HUDEP-2 (cell line): Measurements from ENCODE around the gene LAMA3.
A peak's percentile ranks its signal among the peaks of the same experiment; 100 is the strongest.

Experiments used
- DNase-seq, 76 experiments: peaks; one replicate each; lab custom pipeline; 2025; ENCODE audit not compliant: unreplicated experiment in 76 of 76; lab: John Stamatoyannopoulos, UW

LAMA3 gene

DNA sequence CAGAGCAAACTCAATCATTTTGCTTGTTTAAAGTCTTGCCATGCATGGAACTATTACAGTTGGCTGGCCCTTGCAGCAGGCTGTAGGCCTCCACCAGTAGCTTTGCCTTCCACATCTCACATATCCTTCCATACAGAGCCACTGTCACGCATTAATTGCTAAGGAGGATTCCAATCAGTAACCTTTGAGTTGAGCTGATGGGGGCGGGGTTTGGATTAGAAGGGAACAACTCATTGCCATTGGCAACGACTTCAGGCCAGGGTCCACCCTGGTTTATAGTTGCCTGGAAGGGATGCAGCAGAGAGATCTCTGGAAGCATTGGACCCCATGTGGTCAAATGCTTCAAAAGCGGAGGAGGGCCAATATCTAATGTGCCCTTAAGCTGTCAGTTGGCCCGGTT lies 262.0 kb downstream of the LAMA3 start:
- no peak for DNase-seq

DNA sequence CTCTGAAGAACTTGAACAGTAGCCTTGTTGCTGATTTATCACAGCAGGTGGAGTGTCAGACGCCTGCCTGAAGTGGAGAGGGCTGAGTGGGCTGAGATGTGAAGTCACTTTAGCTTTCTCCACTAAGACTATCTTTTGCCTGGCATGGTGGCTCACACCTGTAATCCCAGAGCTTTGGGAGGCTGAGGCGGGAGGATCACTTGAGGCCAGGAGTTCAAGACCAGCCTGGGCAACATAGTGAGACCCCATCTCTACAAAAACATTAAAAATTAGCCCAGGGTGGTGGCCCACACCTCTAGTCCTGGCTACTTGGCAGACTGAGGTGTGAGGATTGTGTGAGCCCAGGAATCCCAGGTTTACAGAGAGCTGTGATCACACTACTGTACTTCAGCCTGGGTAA lies 264.7 kb downstream of the LAMA3 start:
- DNase-seq = no peak

DNA sequence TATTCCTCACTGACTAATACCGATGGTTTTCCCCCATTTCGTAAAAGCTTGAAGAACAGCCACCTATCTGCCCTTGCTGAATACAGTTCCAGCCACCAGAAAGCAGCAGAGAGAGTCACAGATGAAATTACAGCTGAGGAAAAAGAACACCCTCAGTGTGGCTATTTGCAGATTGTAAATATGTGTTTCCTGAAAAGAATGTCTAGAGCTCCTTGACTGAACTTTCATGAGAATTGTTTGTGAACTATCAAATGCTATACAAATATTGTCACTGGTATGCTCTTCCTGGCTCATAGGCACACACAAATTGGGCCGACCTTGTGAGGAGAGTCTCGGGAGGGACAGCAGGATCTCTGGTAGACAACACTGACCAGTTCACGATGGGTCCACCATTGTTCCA lies 267.2 kb downstream of the LAMA3 start:
- DNase-seq = no peak

DNA sequence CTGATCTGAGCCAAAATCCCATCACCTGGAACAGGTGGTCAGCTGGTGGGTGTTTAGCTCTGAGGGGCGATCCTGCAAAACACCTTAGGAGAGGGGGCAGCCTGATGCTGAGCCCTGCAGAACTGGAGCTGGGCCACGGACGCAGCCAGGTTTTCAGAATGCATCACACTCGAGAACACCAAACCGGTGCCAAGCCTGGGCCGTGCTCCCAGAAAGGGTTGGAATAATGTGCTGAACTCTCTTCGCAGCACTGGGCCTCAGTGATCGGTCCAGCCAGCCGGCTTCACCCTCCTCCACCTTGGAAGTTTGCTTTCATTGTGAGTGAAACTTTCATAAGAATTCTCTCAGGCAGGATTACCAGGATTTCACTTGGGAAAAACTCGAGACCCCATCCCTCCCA lies 268.8 kb downstream of the LAMA3 start:
- no peak for DNase-seq

DNA sequence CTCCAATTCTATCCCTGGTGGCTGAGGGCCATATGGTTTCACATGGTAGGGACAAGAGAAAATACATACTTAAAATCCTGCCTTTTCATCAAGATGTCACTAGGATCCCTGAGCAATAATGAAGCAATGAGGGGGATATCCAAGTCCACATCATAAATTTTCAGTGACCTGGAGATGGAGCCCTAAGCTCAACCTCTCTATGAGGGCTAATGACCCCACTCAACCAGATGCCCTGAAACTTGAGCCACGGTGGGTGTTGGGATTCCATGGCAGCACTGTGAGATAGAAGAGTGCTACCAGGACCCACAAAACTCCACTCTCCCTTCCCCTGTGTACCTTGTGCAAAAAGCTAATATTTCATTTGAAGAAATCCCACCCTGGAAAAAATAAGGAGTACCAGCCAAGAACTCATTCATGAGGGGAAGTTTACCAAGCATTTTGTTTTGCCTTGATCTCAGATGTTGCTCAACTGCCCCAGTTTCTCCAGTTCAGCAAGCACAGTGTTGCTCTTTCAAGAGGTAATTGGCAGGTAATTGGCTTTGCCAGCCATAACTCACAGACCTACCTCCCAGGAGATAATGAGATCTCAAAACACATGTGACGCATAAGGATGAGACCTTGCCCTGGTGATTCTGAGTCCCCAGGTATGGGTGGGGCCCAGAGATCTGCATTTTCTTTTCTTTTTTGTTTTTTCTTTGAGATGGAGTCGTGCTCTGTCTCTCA lies 274.4 kb downstream of the LAMA3 start:
- DNase-seq = no peak

DNA sequence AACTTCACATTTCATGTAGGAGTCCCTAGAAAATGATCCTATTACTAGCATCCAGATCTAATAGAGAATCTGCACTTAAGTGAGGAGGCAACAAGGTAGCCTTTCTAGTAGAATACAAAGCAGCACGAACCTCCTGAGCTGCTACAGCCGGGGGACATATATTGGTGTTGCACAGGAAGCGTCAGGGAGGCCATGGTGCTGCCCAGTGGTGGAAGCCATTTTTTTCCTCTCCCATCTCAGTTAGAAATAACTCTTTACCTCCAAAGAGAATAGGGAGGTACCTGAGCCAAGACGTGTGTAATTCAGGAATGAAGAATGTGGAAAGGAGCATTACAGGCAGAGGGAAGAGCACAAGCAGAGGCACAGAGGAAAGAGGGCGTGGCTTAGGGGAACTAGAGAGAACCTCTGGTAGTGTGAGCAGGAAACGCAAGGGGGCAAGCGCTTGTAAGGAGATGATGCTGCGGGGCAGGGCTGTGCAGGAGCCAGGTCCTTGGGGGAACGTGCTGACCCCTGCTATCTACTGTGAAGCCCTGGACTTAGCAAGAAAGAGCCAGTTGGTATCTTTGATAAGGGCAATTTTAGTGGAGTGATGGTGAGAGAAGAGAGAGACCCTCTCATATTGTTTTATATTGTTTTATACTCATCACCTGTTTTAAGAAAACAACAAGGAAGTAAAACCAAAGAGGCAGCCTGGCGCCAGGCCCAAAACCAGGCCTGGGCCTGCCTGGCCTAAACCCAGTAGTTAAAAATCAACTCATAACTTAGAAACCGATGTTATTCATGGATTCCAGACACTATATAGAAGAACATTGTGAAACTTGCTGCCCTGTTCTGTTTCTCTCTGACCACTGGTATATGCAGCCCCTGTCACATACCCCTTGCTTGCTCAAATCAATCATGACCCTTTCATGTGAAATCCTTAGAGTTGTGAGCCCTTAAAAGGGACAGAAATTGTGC lies 275.3 kb downstream of the LAMA3 start:
- DNase-seq = peak in 1 of 76 experiments; percentile 3

DNA sequence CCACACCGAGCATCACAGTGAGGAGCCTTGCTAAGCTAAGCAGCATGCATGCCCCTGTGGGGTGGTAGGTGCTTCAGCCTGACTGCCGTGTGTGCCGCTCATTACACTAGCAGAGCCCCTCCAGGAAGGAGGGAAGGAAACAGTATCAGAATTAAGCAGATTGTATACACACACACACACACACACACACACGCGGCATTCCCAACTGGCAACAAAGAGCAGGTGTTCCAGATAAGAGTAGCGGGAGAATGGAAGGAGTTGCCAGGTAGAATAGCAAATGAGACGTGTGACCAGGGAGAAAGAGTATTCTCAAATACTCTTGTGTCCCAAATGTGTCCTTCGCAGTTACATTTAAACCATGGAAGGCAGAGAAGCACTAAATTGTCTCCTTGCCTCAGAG lies 277.7 kb downstream of the LAMA3 start:
- no peak for DNase-seq

DNA sequence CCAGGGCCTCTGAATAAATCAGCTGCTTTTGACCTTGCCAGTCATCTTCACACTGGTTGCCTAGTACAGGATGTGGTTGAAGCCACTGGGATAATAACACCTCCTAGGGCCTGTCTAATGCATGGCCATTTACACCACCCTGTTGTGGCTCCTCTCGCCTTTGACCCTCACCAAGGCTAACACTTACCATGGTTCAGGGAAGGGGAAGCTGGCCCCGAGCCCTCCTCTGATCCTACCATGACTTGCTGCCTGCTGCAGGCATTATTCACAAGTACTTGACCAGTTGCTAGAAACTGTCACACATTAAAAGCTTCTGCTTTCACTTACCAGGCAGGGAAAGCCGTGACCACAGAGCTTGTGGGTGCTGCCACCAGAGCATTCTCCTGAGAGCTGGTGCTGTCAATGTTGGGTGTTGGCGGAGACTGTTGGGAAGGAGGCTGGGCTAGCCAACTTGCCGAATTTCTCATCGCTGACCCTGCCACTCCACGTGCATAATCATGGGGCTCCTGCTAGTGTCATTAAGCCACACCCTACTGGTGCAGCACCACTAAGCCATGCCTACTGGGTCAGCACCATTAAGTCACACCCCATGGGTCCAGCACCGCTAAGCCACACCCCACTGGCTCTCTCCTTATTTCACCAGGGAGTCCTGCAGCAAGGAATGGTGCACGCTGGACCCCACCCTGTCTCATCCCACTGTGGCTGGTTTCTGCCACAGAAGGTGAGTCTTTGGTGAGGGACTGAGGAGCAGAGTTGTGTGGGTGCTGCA lies 278.3 kb downstream of the LAMA3 start:
- DNase-seq = no peak

DNA sequence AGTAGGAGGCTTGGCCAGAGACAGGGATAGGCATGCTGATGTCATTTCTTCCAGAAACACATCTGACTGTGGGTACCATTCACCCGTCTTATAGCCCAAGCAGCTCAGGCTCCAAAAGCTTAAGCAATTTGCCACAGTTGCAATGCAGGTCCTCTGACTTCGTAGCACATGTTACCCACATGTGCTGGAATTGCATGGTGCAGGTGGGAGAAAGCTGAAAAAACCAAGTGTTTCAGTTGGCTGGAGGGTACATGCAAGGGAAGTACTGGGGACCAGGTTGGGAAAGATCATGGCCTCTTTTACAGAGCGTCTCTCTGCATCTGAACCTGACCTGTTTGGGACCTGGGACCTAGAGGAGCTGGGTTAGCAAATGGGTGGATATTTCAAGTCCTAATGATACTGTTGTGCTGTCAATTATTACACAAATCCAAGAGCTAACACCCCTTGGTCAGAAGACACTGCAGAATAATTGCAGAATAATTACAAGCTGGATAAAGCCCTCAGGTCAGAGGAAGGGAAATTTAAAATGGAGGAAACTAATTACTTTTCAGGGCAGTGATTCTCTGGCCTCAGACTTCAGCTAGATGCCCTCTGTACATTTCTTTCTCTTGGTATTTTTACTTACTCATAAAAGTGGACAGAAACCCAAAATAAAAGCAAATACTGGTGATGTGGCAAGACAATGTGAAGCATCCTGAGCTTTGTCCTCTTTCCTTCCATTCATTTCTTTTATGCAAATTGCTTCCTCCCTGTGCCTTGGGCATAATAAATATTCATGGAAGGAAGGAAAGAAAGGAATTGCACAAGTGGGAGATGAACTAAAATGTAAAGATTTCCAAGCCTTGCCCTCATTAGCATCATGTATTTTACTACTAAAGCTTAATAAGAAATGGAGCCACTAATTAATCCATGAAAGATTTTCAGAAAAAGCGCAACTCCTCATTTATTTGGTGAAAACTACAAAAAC lies 279.7 kb downstream of the LAMA3 start:
- no peak for DNase-seq

DNA sequence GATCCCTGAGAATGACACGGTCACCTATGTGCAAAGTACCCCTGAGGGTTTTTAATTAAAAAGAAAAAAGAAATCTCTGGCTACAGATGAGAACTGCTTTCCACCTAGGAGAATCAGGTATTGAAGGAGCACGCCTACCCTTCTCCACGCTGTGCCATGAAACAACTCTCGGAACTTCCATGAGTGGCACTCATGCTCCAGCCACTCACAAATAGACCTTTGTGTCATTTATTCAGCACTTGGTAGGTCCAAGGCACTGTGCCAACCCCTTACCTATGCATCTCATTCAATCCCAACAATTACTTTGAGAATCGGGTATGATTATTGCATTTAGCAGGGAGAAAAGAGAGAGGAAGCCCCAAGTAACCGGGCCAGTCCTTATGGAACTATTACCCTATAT lies 280.4 kb downstream of the LAMA3 start:
- DNase-seq = no peak

DNA sequence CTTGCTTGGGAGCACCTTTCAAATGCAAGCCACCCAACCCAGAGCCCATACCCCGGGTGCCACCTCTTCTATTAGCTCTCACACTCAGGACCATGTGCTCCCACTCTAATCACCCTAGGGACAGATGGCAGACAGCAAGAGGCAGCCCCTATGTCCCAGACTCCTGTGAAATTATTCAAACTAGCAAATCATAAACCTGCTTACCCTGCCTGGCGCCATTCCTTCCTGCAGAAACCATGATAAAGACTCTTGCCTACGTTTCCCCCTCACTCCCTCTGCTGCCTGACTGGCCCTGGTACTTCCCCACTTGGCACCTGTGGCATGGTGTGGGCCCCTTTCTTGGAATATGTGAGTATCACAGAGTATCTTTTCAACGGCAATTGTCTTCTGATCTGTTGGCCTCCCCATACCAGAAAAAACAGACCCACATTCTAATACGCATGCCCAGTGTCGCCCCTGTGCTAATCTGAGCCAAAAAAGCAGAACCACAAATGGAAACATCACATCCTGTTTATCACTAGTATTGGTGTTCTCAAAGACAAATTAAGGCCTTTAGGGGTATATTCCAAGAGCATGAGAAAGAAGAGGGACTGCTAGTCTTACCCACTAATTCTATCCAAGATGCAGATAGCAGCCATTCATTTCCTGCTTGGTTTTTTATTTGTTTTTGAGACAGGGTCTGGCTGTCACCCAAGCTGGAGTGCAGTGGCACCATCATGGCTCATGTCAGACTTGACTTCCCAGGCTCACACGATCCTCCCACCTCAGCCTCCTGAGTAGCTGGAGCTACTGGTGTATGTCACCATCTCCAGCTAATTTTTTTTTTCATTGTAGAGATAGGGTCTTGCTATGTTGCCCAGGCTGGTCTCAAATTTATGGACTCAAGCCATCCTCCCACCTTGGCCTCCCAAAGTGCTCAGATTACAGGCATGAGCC lies 281.2 kb downstream of the LAMA3 start:
- DNase-seq = no peak

DNA sequence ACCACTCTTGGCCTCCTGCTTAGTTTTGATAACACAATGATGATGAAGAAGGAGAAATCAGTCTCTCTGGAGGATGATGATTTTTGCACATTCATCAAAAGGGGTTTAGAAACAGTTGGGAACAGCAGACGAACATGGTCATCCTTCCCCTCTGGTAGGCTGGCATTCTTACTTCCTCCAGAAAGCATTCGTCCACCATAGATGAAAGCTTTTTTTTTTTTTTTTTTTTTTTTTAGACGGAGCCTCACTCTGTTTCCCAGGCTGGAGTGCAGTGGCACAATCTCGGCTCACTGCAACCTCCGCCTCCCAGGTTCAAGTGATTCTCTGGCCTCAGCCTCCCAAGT lies 281.8 kb downstream of the LAMA3 start:
- DNase-seq = no peak

DNA sequence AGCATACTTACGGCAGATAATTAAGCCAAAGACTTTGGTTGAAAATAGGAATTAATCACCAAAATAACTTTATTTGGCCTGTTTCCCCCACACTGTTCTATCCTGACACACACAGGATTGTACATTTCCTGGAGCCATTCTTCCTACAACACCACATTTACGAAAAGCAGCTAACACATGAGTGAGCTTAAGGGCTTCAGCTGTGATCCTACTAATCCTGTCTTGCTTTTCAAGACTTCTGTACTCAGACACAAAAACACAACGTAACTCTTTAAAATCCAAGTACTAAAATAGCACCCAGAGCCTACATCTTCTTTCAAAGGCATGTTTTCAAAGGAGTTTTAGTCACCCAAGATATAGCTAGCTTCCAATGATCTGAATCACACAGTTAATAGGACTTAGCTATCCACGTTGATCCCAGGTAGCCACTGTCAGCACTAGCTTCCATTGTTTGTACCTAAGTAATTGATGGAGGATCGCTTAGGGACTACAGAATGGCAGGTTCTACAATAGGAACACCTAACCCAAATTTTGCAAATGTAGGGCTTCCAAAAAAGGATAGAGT lies 282.5 kb downstream of the LAMA3 start:
- DNase-seq = no peak

DNA sequence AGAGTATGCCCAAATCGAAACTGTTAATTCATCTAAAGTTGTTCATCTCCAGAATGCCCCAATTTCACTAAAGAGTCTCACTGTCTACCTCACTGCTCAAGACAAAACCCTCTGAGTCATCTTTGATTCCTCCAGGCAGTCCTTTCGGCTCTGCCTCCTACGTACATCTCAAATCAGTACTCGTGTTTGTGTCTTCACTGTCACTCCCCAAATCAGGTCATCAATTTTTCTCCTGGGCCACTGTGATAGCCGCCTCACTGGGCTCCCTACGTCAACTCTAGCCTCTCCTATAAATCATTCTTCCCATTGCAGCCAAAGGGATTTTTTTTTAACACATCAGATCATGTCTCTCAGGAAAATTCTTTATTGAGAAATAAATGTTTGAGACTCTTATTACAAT lies 283.2 kb downstream of the LAMA3 start:
- DNase-seq = no peak

DNA sequence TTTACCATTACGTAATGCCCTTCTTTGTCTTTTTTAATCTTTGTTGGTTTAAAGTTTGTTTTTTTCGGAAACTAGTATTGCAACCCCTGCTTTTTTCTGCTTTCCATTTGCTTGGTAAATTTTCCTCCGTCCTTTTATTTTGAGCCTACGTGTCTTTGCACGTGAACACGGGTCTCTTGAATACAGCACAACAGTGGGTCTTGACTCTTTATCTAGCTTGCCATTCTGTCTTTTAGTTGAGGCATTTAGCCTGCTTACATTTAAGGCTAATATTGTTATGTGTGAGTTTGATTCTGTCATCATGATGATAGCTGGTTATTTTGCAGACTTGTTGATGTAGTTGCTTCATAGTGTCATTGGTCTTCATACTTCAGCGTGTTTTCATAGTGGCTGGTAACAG lies 287.9 kb downstream of the LAMA3 start:
- DNase-seq = no peak

DNA sequence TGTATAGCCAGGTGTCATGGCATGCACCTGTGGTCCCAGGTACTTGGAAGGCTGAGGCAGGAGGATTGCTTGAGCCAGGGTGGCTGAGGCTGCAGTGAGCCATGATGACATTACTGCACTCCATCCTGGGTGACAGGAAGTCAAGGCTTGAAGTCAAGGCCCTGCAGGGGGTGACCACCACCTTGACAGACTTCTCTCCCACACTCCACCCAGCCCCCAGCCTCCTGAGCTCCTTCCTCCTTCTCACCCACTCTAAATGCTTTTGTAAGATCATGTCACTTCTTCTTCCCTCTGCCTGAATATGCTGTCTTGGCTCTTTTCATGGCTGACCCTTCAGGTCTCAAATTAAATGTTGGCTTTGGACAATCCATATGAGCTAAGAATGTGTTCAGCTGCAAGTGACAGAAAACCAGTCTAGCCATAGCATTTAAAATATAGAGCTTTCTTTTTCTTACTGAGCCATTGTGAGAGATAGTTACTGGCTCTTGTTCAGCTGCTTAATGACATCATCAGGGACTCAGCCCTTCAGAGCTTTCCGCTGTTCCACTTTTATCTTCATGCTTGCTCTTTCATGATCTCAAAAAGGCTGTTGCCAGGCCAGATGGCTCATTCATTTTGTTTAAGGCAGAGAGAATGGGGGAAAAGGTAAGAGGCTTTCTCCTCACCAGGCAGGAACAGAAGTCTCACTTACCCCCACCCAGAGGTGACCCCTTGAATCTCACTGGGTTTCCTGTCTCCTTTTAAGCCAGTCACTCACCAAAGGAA lies 288.6 kb downstream of the LAMA3 start:
- no peak for DNase-seq

DNA sequence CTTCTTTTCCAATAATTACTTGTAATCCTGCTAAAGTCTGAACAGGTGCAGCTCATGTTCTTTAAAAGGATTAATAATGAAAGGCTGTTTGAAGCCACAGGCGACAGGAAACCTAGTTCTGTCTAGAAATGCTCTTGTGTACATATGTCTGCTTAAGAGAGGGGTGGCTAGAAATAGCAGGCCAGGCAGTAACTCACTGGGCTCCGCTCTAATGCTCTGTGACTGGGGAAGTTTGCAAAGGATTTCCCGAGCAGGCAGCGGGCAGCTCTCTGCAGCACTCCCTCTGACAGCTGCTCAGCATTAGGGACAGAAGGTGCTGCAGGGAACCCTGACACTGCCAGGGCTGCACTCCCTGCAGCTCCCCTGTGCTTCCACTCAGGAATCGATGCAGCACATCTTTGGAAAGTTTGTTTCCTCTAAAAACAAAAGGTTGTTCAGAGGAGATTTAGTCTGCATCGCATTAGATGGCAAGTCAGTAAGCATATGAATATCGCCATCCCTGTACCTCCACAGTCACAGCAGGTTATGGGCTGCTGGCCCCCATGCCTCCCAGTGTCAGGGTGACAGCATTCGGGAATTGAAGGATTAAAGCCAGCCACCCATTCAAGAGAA lies 292.2 kb downstream of the LAMA3 start:
- DNase-seq = no peak
